ENCODE data around the gene RINL. TPM values are rescaled to one million over a fixed set of nuclear protein-coding genes. Genes with fewer than 3 reads are reported as not detected.

The RINL gene
- total RNA-seq, 1 experiment from 2014 or later, result 5.7 TPM

- Histone ChIP-seq H3K27me3 (replicated peaks; ENCODE audit: insufficient read depth, low read depth, low read length, poor library complexity) (no peaks in the 10 kb centered on the region), H3K4me3 (ENCODE audit: low read depth, low read length, poor library complexity, severe bottlenecking) (no peak overlapping the region), H3K4me1 (ENCODE audit: insufficient read depth, low read length, poor library complexity, severe bottlenecking) (peaks cover 5% of the 10 kb centered on the region), H3K36me3 (ENCODE audit: insufficient read depth, low read length, poor library complexity, severe bottlenecking) (peaks cover 11% of the 10 kb centered on the region), H3K9me3 (ENCODE audit: low read depth, low read length, poor library complexity, severe bottlenecking) (no peaks in the 10 kb centered on the region), H3K27ac (ENCODE audit: low read depth, low read length, poor library complexity, severe bottlenecking) (no peak overlapping the region)
- no TSS peak for BruUV-seq (replicated peaks)
- intact Hi-C loops (cut with micrococcal nuclease; ENCODE audit: unreplicated experiment), result no loop called here
- ChIA-PET POLR2A (ENCODE audit: low non-redundant PET) (no interaction called here), CTCF (no interaction called here)
- no peak for DNase-seq (ENCODE audit: low spot score)
- TF ChIP-seq EZH2 (IDR thresholded peaks at IDR 0.05; ENCODE audit: borderline replicate concordance, low read depth, low read length, poor library complexity, severe bottlenecking), result no peak
- TF ChIP-seq CTCF (conservative IDR thresholded peaks at IDR 0.05; ENCODE audit: low read depth, low read length), result no peak
Observed at GRCh38 chr19:38907227-38907626, 29.2 kb upstream of the RINL start.

- POLR2A ChIA-PET (ENCODE audit: low non-redundant PET), result no interaction called here
- TF ChIP-seq EZH2 (IDR thresholded peaks at IDR 0.05; ENCODE audit: borderline replicate concordance, low read depth, low read length, poor library complexity, severe bottlenecking), result no peak
- TF ChIP-seq CTCF (conservative IDR thresholded peaks at IDR 0.05; ENCODE audit: low read depth, low read length), result no peak
- CTCF ChIA-PET, result no interaction called here
- DNase-seq (ENCODE audit: low spot score), result no peak
- intact Hi-C loops (cut with micrococcal nuclease; ENCODE audit: unreplicated experiment), result no loop called here
- Histone ChIP-seq H3K9me3 (ENCODE audit: low read depth, low read length, poor library complexity, severe bottlenecking) (no peaks in the 10 kb centered on the region), H3K27ac (ENCODE audit: low read depth, low read length, poor library complexity, severe bottlenecking) (no peak overlapping the region), H3K27me3 (replicated peaks; ENCODE audit: insufficient read depth, low read depth, low read length, poor library complexity) (no peaks in the 10 kb centered on the region), H3K4me1 (ENCODE audit: insufficient read depth, low read length, poor library complexity, severe bottlenecking) (peaks cover 2% of the 10 kb centered on the region), H3K4me3 (ENCODE audit: low read depth, low read length, poor library complexity, severe bottlenecking) (no peak overlapping the region), H3K36me3 (ENCODE audit: insufficient read depth, low read length, poor library complexity, severe bottlenecking) (peaks cover 11% of the 10 kb centered on the region)
- no TSS peak for BruUV-seq (replicated peaks)
Observed at GRCh38 chr19:38905620-38906019, 27.5 kb upstream of the RINL start.

GRCh38 chr19:38904581-38905539, 26.8 kb upstream of the RINL start:
- Histone ChIP-seq H3K9me3 (ENCODE audit: low read depth, low read length, poor library complexity, severe bottlenecking) (no peaks in the 10 kb centered on the region), H3K4me1 (ENCODE audit: insufficient read depth, low read length, poor library complexity, severe bottlenecking) (peaks cover 4% of the 10 kb centered on the region), H3K36me3 (ENCODE audit: insufficient read depth, low read length, poor library complexity, severe bottlenecking) (peaks cover 11% of the 10 kb centered on the region), H3K27me3 (replicated peaks; ENCODE audit: insufficient read depth, low read depth, low read length, poor library complexity) (no peaks in the 10 kb centered on the region), H3K4me3 (ENCODE audit: low read depth, low read length, poor library complexity, severe bottlenecking) (no peak overlapping the region), H3K27ac (ENCODE audit: low read depth, low read length, poor library complexity, severe bottlenecking) (no peak overlapping the region)
- DNase-seq (ENCODE audit: low spot score), result no peak
- POLR2A ChIA-PET (ENCODE audit: low non-redundant PET), result no interaction called here
- intact Hi-C loops (cut with micrococcal nuclease; ENCODE audit: unreplicated experiment), result no loop called here
- no TSS peak for BruUV-seq (replicated peaks)
- TF ChIP-seq EZH2 (IDR thresholded peaks at IDR 0.05; ENCODE audit: borderline replicate concordance, low read depth, low read length, poor library complexity, severe bottlenecking), result no peak
- TF ChIP-seq CTCF (conservative IDR thresholded peaks at IDR 0.05; ENCODE audit: low read depth, low read length), result no peak
- CTCF ChIA-PET, result no interaction called here

All from A673 (cell line).